HepG2 (cell line): ENCODE measurements around the gene OR10H1. TPM values are rescaled to one million over a fixed set of nuclear protein-coding genes. Genes with fewer than 3 reads are reported as not detected.

Experiments used
- POGK ChIP-seq: sonication (generic); formaldehyde crosslinking; conservative IDR thresholded peaks from 2 replicates; pipeline ENCODE4 v1.8.0; 2022; ENCODE audit warnings: mild to moderate bottlenecking, moderate library complexity, missing genetic modification reagents
- SRSF4 ChIP-seq: fragments of 200-400 bp; formaldehyde crosslinking; IDR thresholded peaks from one replicate; pipeline ENCODE4 v1.6.1; 2018; ENCODE audit warnings: mild to moderate bottlenecking, low read depth, low read length, moderate library complexity; ENCODE audit not compliant: poor library complexity, severe bottlenecking
- polyA plus RNA-seq, 8 experiments: library from polyadenylated mRNA; depleted of rRNA in 3 of 8; stranded (reverse) in 7 of 8; unstranded in 1 of 8; fragments of >200 nt; fragmentation: Illumina TruSeq in 4 of 8; extraction: Trizol in 4 of 8; gene quantifications; 2 replicates each; pipeline versions ENCODE4 v1.2.1 to v1.2.3, GENCODE V29; 2011 to 2016; ENCODE audit warnings: low read depth in 4 of 8, missing spikeins in 1 of 8, mixed read lengths in 1 of 8; ENCODE audit not compliant: insufficient read depth in 1 of 8
- total RNA-seq, 5 experiments: library from RNA; depleted of rRNA; stranded (reverse); fragments of >200 nt; fragmentation: Illumina TruSeq; extraction: Trizol; gene quantifications; 2 replicates each; pipeline ENCODE4 v1.2.3, GENCODE V29; 2016; ENCODE audit warnings: low read depth in 1 of 5
- TF ChIP-seq, protein P1 (sequence below): sonication (generic); formaldehyde crosslinking; IDR thresholded peaks from one replicate; pipeline ENCODE4 v1.5.1; 2020; ENCODE audit warnings: mild to moderate bottlenecking, missing genetic modification reagents; ENCODE audit errors: not compliant biosample characterization

The OR10H1 gene
- total and polyA plus RNA-seq, 2 of the 13 experiments (the other 11 are each of a cell fraction or from before 2014, with no cell fraction given) = not detected

GRCh38 chr19:15825753-15826152, 10.3 kb upstream of the OR10H1 start (continued):
- TF ChIP-seq POGK (CRISPR knock-in tag) (no peak), SRSF4 (no peak)
- TF ChIP-seq, protein P1, sequence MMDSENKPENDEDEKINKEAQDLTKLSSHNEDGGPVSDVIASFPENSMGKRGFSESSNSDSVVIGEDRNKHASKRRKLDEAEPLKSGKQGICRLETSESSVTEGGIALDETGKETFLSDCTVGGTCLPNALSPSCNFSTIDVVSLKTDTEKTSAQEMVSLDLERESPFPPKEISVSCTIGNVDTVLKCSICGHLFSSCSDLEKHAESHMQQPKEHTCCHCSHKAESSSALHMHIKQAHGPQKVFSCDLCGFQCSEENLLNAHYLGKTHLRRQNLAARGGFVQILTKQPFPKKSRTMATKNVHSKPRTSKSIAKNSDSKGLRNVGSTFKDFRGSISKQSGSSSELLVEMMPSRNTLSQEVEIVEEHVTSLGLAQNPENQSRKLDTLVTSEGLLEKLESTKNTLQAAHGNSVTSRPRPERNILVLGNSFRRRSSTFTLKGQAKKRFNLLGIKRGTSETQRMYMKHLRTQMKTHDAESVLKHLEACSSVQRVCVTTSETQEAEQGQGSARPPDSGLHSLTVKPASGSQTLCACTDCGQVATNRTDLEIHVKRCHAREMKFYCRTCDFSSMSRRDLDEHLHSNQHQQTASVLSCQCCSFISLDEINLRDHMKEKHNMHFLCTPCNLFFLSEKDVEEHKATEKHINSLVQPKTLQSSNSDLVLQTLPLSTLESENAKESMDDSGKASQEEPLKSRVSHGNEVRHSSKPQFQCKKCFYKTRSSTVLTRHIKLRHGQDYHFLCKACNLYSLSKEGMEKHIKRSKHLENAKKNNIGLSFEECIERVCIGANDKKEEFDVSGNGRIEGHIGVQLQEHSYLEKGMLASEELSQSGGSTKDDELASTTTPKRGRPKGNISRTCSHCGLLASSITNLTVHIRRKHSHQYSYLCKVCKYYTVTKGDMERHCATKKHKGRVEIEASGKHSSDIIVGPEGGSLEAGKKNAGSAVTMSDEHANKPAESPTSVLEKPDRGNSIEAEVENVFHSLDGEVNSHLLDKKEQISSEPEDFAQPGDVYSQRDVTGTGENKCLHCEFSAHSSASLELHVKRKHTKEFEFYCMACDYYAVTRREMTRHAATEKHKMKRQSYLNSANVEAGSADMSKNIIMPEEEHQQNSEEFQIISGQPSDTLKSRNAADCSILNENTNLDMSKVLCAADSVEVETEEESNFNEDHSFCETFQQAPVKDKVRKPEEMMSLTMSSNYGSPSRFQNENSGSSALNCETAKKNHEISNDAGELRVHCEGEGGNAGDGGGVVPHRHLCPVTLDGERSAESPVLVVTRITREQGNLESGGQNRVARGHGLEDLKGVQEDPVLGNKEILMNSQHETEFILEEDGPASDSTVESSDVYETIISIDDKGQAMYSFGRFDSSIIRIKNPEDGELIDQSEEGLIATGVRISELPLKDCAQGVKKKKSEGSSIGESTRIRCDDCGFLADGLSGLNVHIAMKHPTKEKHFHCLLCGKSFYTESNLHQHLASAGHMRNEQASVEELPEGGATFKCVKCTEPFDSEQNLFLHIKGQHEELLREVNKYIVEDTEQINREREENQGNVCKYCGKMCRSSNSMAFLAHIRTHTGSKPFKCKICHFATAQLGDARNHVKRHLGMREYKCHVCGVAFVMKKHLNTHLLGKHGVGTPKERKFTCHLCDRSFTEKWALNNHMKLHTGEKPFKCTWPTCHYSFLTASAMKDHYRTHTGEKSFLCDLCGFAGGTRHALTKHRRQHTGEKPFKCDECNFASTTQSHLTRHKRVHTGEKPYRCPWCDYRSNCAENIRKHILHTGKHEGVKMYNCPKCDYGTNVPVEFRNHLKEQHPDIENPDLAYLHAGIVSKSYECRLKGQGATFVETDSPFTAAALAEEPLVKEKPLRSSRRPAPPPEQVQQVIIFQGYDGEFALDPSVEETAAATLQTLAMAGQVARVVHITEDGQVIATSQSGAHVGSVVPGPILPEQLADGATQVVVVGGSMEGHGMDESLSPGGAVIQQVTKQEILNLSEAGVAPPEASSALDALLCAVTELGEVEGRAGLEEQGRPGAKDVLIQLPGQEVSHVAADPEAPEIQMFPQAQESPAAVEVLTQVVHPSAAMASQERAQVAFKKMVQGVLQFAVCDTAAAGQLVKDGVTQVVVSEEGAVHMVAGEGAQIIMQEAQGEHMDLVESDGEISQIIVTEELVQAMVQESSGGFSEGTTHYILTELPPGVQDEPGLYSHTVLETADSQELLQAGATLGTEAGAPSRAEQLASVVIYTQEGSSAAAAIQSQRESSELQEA (CRISPR knock-in tag) = no peak
